A549 treated with CpdA at 1 μM for 4 hours (cell line): Measurements from ENCODE around the gene SLC25A28. TPM values are rescaled to one million over a fixed set of nuclear protein-coding genes. Genes with fewer than 3 reads are reported as not detected.

Source experiments
- total RNA-seq: library from RNA; stranded (reverse); fragments of 200-300 nt; extraction: Qiagen RNA extraction; gene quantifications from 5 replicates; pipeline ENCODE4 v1.2.3, GENCODE V29; 2022; ENCODE audit warnings: low read depth

The SLC25A28 gene
- total RNA-seq: 25.8 to 30.3 TPM (median 28.2 TPM) in 5 replicates

GRCh38 chr10:99619851-99620710 is at the start of gene SLC25A28:
Gene SLC25A28, minus strand, starts transcription at chr10:99620439. Its CDS starts 104 bp downstream, at chr10:99620335.

GRCh38 chr10:99659031-99659867 is 39.0 kb upstream of the SLC25A28 start, which contains the start of gene ENTPD7:
Gene ENTPD7, plus strand, starts transcription at chr10:99659509. Its CDS starts 448 bp downstream, at chr10:99659957.

Other genes starting within 250 kb of the SLC25A28 start
- gene GOT1, start 189.8 kb downstream of the SLC25A28 start, total RNA-seq: 34.3 to 41.7 TPM (median 38.9 TPM) in 5 replicates
- gene NKX2-3, start 87.5 kb downstream of the SLC25A28 start, total RNA-seq: 0.08 TPM in 1 of 5 replicates, not detected in the others
- 12.1 to 19.9 TPM (median 14.9 TPM) in 5 replicates for gene ENTPD7, start 39.1 kb upstream of the SLC25A28 start, total RNA-seq
- gene COX15, start 111.7 kb upstream of the SLC25A28 start, total RNA-seq: 31.4 to 34.6 TPM (median 32.1 TPM) in 5 replicates
- 33.8 to 37.7 TPM (median 35.8 TPM) in 5 replicates for gene CUTC, start 111.8 kb upstream of the SLC25A28 start, total RNA-seq
- 164 to 201 TPM (median 185 TPM) in 5 replicates for gene ABCC2, start 162.2 kb upstream of the SLC25A28 start, total RNA-seq